ENCODE data around the gene CD8A.
"Not testable (repeated sequence)": the region's sequence is repeated elsewhere in the genome, so short reads cannot be mapped to it uniquely, and the experiment has no call there.

The CD8A gene

GRCh38 chr2:86776532-86776931 lies 14.2 kb downstream of the CD8A start:
- DNase-seq (ENCODE audit: low read depth in 3 of 3): no peak

- DNase-seq (ENCODE audit: low read depth in 3 of 3): no peak
Measured at GRCh38 chr2:86775338-86775737, 15.4 kb downstream of the CD8A start.

- DNase-seq (ENCODE audit: low read depth in 3 of 3): no peak
Measured at GRCh38 chr2:86774862-86775261, 15.9 kb downstream of the CD8A start.

GRCh38 chr2:86772611-86773010 lies 18.1 kb downstream of the CD8A start:
- no peak for DNase-seq (ENCODE audit: low read depth in 3 of 3)

GRCh38 chr2:86770816-86771301 lies 19.9 kb downstream of the CD8A start:
- no peak for DNase-seq (ENCODE audit: low read depth in 3 of 3)

- DNase-seq (ENCODE audit: low read depth in 3 of 3): no peak
Measured at GRCh38 chr2:86769838-86770237, 20.9 kb downstream of the CD8A start.

GRCh38 chr2:86768189-86768949 lies 22.3 kb downstream of the CD8A start:
- DNase-seq (ENCODE audit: low read depth in 3 of 3): no peak

GRCh38 chr2:86765310-86765695 lies 25.4 kb downstream of the CD8A start:
- no peak for DNase-seq (ENCODE audit: low read depth in 3 of 3)

GRCh38 chr2:86764661-86765309 lies 25.9 kb downstream of the CD8A start:
- no peak for DNase-seq (ENCODE audit: low read depth in 3 of 3)

GRCh38 chr2:86760371-86760770 lies 30.3 kb downstream of the CD8A start:
- DNase-seq (ENCODE audit: low read depth in 3 of 3): no peak

GRCh38 chr2:86758405-86758804 lies 32.3 kb downstream of the CD8A start:
- DNase-seq (ENCODE audit: low read depth in 3 of 3): no peak

- no peak for DNase-seq (ENCODE audit: low read depth in 3 of 3)
Measured at GRCh38 chr2:86753606-86754005, 37.1 kb downstream of the CD8A start.

GRCh38 chr2:86752934-86753333 lies 37.8 kb downstream of the CD8A start:
- DNase-seq (ENCODE audit: low read depth in 3 of 3): no peak

- no peak for DNase-seq (ENCODE audit: low read depth in 3 of 3)
Measured at GRCh38 chr2:86751778-86752177, 38.9 kb downstream of the CD8A start.

- DNase-seq (ENCODE audit: low read depth in 3 of 3): no peak
Measured at GRCh38 chr2:86750240-86750839, 40.4 kb downstream of the CD8A start.

- DNase-seq (ENCODE audit: low read depth in 3 of 3): no peak
Measured at GRCh38 chr2:86747711-86748639, 42.7 kb downstream of the CD8A start.

GRCh38 chr2:86746939-86747338 lies 43.8 kb downstream of the CD8A start:
- no peak for DNase-seq (ENCODE audit: low read depth in 3 of 3)

- DNase-seq (ENCODE audit: low read depth in 3 of 3): no peak
Measured at GRCh38 chr2:86744152-86744551, 46.6 kb downstream of the CD8A start.

GRCh38 chr2:86741889-86742498 lies 48.7 kb downstream of the CD8A start:
- not testable (repeated sequence) for DNase-seq (ENCODE audit: low read depth in 3 of 3)

- not testable (repeated sequence) for DNase-seq (ENCODE audit: low read depth in 3 of 3)
Measured at GRCh38 chr2:86739889-86740288, 50.8 kb downstream of the CD8A start.

GRCh38 chr2:86739485-86739884 lies 51.2 kb downstream of the CD8A start:
- not testable (repeated sequence) for DNase-seq (ENCODE audit: low read depth in 3 of 3)
